Inflammatory macrophage (primary cell): ENCODE measurements around the gene C1QA.
"Not testable (repeated sequence)": the region's sequence is repeated elsewhere in the genome, so short reads cannot be mapped to it uniquely, and the experiment has no call there.

Experiments
- DNase-seq, 2 donors: peaks; one replicate each; pipeline ENCODE4 v3.0.0-alpha.2; 2020 to 2022

Gene C1QA

DNA sequence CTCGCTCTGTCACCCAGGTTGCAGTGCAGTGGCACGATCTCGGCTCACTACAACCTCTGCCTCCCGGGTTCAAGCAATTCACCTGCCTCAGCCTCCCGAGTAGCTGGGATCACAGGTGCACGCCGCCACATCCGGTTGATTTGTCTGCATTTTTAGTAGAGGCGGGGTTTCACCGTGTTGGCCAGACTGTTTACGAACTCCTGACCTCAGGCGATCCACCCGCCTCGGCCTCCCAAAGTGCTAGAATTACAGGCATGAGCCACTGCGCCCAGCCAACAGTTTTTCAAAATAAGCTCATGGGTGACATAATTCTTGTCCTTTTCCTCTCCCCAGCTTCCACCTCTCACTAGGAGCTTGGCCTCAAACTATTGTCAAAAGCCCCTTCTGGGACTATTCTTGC is 39.7 kb downstream of the C1QA start:
- DNase-seq, result not testable (repeated sequence)

DNA sequence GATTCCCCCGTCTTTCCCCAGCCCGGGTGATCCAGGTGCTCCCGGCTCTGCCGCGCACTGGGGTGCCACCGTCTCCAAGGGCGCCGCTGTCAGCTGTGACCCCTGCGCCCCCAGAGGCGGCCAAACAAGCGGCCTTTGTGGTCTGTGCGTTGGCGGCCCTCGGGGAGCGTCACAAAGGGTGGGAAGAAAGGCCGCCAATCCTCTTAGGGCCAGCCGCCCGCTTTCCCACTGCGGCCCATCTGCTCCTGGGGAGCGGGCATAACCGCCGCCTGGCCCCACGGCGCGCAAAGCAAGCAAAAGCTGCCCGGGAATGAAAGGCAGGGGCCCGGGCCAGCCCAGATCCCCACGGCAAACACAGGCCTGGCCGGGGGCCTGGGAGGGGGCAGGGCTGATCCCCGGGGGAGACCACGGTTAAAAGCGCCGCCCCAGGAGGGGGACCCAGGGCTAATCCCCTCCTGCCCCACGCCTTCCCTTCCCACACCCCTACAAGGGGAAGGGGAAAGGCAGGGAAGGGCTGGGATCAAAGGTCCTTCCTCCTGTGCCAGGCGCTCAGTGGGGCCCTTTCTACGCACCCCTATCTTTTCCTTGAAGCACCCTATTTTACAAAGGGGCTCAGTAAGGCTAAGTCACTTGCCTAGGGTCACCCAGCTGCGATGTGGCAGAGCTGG is 40.6 kb downstream of the C1QA start:
- DNase-seq, result no peak

DNA sequence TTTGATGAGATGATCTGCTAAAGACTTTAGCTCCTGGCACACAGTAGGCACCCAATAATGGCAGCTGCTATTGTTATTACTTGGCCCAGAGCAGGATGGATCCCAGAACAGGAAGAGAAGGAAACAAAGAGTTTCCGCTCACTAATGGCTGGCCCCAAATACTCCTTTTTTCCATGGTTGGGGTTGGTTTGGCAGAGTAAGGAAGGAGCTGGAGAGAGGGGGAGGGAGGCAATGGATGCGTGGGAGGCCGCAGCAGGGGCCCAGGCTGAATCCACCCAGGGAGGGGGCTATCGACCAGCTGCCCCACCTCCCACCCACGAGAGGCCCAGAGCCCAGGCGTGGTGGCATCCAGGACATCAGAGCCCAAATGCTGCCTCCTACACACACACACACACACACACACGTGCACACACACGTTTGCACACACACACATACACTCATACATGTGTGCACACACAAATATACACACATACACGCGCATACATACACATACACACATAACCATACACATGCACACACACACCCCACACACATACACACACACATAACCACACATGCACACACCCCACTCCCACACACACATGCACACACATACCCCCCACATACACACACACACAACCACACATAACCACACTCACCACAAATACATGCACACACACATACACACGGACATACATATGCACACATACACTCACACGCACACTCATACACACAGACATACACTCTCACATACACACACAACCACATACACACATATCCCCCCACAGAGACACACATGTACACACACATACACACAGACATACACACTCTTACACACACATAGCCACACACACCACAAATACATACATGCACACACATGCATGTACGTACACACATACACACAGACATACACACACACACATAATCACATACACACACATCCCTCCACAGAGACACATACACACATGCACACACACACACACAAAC is 41.8 kb downstream of the C1QA start:
- DNase-seq, result no peak

DNA sequence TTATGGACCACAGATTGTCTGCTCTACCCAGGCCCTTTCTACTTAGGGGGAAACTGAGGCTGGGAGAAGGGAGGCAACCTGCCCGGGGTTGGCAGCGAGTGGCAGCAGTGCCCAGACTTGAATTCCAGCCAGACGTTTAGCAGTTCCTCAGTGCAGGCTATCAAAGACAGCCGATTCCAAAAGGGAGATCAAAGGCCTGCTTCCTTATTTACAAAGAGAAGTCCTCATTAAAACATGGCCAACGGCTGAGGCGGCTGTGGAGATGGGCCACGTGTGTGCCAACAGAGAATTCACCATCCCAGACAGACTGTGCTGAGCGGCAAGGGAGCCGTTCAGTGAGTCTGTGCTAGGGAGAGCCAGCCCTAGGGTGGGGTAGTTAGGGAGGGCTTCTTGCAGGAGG is 44.3 kb downstream of the C1QA start:
- no peak for DNase-seq

DNA sequence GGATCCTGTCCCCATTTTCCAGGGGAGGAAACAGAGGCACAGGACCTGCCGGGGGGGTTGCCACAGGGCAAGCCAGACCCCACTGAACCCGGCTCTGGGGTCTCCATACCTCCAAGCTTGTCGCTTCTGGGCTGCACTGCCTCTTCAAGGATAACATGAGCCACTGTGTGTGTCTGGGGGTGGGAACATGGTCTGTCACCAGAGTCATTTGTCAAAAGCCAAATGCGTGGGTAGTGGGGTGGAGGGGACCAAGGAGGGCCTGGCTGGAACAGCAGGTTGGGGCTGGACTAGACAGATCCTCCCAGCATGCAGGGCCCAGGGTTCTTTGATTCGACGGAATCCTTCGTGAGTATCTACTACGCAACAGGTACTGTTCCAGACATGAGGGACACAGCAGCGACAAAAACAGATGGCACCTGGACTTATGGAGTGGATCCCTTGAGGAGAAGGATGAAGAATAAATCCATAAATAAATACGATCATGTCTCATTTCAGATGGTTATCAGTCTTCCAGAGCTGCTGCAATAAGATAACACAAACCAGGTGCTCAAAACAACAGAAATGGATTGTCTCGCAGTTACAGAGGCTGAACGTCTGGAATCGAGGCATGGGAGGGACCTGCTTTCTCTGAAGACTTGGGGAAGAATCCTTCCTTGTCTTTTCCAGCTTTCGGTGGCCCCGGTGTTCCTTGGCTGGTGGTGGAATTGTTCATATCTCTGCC is 45.3 kb downstream of the C1QA start:
- no peak for DNase-seq

DNA sequence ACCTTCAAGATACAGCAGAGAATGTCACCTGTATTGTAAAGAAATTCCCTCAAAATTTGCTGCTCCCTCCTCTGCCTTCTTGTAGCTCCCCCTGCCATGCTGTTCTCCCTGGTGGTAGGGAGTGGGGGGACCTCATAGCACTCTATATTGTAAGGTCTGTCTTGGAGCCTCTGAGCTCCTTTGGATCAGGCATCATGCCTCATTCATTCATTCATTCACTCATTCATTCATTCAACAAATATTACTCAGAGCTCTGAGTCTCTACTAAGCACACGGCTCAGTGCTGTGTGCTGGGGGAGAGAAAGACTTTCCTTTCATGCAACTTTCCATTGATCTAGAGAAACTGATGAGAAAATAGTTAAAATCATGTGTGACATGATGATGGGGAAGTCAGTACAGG is 47.1 kb downstream of the C1QA start:
- DNase-seq, result no peak

DNA sequence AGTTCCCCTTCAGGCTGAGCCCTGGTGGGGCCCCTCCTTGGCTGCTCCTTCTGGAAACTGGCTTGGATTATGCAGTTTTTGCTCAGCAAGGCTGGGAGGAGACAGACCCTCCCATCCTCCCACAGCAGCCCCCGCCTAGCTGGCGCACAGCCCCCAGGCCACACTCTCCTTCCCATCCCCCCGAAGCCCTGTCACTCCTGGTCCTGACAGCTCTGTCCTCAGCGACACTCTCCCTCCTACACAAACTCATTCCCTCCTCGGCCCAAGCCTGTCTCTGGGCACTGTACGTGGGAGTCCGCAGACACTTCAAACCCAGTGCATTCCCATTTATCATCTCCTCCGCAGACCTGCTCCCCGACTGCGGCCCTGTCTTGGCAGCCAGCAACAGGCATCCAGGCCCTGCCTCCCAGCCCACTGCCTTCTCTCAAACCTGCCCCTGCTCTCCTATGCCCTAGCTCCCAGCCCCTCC is 49.2 kb downstream of the C1QA start:
- no peak for DNase-seq

DNA sequence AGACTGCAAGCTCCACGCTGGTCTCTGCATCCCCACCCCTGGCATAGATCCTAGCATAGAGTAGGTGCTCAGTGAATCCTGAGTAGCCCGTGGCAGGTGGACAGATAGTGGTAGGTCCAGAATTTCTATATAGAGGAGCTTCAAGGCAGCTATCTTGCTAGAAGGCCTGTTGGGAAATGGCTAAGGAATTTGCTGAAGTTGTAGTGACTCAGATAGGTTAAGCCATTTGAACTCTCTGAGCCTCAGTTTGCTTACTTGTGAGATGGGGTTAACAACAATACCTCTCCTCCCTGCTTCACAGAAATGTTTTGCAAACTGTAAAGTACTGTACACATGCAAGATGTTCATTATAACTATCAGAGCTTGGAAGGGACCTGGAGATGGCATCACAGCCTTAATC is 50.8 kb downstream of the C1QA start:
- no peak for DNase-seq

DNA sequence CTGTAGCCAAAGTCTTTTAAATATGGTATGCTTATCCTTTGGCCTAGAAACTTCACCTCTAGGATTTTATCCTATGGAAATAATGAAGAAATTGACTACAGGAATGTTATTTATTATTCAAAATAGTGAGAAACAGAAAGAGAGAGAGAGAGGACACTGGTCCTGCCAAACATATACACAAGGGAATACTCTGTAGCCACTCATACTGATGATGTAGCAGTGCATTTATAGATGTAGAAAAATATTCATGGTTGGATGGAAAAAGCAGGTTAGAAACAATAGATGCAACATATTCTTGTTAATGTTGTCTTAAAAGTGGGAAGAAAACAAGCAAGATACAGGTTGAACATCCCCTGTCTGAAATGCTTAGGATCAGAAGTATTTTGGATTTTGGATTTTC is 52.0 kb downstream of the C1QA start:
- no peak for DNase-seq
